HL-60 (cell line): ENCODE data around the gene APOBEC3F.

Experiments used
- DNase-seq, 2 experiments: peaks; one replicate each; pipeline ENCODE4 v3.0.0-alpha.2; 2010 to 2020; ENCODE audit warnings: low read depth in 1 of 2, low spot score in 1 of 2
- H3K27ac ChIP-seq: fragments of 250-450 bp; sonication (Bioruptor Pico); replicated peaks from 2 replicates; pipeline ENCODE4 v1.5.1; 2020; ENCODE audit warnings: mild to moderate bottlenecking, moderate library complexity
- H3K27me3 ChIP-seq: fragments of 250-450 bp; sonication (Bioruptor Pico); 2 replicates; pipeline ENCODE4 v1.5.1; 2021; ENCODE audit warnings: mild to moderate bottlenecking, moderate library complexity; ENCODE audit not compliant: insufficient read depth, poor library complexity, severe bottlenecking
- H3K4me3 ChIP-seq: replicated peaks from 2 replicates; pipeline ENCODE4 v1.5.1; 2011; ENCODE audit warnings: mild to moderate bottlenecking, control low read depth, low read length; ENCODE audit not compliant: insufficient read depth
- GABPA ChIP-seq: IDR thresholded peaks from 2 replicates; pipeline ENCODE4 v1.6.1; 2012; ENCODE audit warnings: low read depth
- POLR2AphosphoS5 ChIP-seq: IDR thresholded peaks from 2 replicates; pipeline ENCODE4 v1.6.1; 2012; ENCODE audit warnings: low read depth
- SPI1 ChIP-seq: IDR thresholded peaks from 2 replicates; pipeline ENCODE4 v1.6.1; 2012; ENCODE audit warnings: low read depth, mild to moderate bottlenecking, borderline replicate concordance
- TF ChIP-seq, protein P1 (sequence below): IDR thresholded peaks from one replicate; pipeline ENCODE4 v1.5.1; 2011; ENCODE audit warnings: low read length, control low read depth, inconsistent platforms; ENCODE audit not compliant: insufficient read depth
- TF ChIP-seq, protein P2 (sequence below): IDR thresholded peaks from 2 replicates; pipeline ENCODE4 v1.6.1; 2012; ENCODE audit warnings: low read depth; ENCODE audit not compliant: insufficient replicate concordance

APOBEC3F gene

GRCh38 chr22:39095971-39096370 is 55.3 kb downstream of the APOBEC3F start:
- no peak overlapping the region for H3K4me3 ChIP-seq
- DNase-seq, result no peak
- TF ChIP-seq, protein P1, sequence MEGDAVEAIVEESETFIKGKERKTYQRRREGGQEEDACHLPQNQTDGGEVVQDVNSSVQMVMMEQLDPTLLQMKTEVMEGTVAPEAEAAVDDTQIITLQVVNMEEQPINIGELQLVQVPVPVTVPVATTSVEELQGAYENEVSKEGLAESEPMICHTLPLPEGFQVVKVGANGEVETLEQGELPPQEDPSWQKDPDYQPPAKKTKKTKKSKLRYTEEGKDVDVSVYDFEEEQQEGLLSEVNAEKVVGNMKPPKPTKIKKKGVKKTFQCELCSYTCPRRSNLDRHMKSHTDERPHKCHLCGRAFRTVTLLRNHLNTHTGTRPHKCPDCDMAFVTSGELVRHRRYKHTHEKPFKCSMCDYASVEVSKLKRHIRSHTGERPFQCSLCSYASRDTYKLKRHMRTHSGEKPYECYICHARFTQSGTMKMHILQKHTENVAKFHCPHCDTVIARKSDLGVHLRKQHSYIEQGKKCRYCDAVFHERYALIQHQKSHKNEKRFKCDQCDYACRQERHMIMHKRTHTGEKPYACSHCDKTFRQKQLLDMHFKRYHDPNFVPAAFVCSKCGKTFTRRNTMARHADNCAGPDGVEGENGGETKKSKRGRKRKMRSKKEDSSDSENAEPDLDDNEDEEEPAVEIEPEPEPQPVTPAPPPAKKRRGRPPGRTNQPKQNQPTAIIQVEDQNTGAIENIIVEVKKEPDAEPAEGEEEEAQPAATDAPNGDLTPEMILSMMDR, result no peak
- H3K27me3 ChIP-seq, result peaks cover 4% of the 10 kb centered on the region
- no peak overlapping the region for H3K27ac ChIP-seq

DNA sequence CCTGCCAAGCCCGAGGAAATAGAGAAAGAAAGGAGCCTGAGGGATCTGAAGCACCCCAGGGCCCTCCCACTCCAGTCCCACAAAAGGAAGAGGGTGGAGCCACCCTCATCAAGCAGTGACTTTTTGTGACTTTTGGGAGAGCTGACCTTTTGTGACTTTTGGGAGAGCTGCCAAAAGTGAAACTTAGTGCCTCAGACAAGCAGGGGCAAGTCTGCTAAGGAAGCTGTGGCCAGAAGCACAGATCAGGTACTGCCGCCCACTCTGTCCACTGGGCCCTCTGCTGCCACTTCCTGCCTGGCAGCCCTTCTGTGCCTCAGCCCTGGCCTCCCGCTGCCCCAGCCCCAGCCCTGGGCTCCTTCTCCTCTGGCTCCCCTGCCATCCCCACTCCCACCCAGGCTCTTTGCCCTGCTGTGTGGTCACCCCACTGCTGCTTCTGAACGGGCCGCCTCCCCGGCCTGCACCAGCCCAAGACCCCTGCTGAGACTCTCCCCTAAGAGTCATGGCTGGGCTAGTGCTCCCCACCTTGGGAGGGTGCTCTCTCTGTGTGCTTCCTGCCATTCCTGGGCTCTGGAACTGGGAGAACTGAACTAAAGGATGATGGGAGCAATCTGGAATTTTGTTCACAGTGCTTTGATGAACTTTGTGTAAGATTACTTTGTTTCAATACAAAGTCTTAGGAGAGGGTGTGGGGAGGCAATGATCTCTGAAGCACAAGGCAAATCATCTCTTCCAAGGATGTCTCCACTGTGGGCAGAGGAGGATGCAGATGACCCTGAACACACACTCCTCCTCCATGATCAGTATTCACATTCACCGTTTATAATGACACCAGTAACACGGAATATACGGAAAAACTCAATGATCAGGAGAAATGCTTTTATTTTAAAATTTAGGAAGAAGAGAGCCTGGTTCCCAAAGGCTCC is 56.7 kb downstream of the APOBEC3F start, which contains the start of gene APOBEC3H:
Gene APOBEC3H, plus strand, starts transcription at position 147 of the 923 bp plus-strand sequence. CDS start 3,035 bp downstream, outside the sequence.
- TF ChIP-seq, protein P2, sequence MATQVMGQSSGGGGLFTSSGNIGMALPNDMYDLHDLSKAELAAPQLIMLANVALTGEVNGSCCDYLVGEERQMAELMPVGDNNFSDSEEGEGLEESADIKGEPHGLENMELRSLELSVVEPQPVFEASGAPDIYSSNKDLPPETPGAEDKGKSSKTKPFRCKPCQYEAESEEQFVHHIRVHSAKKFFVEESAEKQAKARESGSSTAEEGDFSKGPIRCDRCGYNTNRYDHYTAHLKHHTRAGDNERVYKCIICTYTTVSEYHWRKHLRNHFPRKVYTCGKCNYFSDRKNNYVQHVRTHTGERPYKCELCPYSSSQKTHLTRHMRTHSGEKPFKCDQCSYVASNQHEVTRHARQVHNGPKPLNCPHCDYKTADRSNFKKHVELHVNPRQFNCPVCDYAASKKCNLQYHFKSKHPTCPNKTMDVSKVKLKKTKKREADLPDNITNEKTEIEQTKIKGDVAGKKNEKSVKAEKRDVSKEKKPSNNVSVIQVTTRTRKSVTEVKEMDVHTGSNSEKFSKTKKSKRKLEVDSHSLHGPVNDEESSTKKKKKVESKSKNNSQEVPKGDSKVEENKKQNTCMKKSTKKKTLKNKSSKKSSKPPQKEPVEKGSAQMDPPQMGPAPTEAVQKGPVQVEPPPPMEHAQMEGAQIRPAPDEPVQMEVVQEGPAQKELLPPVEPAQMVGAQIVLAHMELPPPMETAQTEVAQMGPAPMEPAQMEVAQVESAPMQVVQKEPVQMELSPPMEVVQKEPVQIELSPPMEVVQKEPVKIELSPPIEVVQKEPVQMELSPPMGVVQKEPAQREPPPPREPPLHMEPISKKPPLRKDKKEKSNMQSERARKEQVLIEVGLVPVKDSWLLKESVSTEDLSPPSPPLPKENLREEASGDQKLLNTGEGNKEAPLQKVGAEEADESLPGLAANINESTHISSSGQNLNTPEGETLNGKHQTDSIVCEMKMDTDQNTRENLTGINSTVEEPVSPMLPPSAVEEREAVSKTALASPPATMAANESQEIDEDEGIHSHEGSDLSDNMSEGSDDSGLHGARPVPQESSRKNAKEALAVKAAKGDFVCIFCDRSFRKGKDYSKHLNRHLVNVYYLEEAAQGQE, result no peak
- no peak for TF ChIP-seq SPI1
- no peak for TF ChIP-seq POLR2AphosphoS5
- TF ChIP-seq GABPA, result no peak
- TF ChIP-seq, protein P1, result no peak
- H3K27ac ChIP-seq, result no peak within 1 kb of the TSS
- no peak within 1 kb of the TSS for H3K4me3 ChIP-seq
- no peak for DNase-seq
- H3K27me3 ChIP-seq, result peaks cover 4% of the 10 kb centered on the region

GRCh38 chr22:39098026-39098425 is 57.4 kb downstream of the APOBEC3F start:
- H3K27me3 ChIP-seq, result peaks cover 4% of the 10 kb centered on the region
- DNase-seq, result no peak
- H3K4me3 ChIP-seq, result no peak overlapping the region
- no peak overlapping the region for H3K27ac ChIP-seq
- TF ChIP-seq, protein P1, result no peak
- TF ChIP-seq GABPA, result no peak

GRCh38 chr22:39098576-39098975 is 57.9 kb downstream of the APOBEC3F start:
- Histone ChIP-seq H3K27ac (no peak overlapping the region), H3K4me3 (no peak overlapping the region), H3K27me3 (peaks cover 4% of the 10 kb centered on the region)
- no peak for TF ChIP-seq SPI1
- TF ChIP-seq POLR2AphosphoS5, result no peak
- no peak for TF ChIP-seq GABPA
- TF ChIP-seq, protein P1, result no peak
- TF ChIP-seq, protein P2, result no peak
- DNase-seq, result no peak
